HepG2 (cell line): ENCODE data around the gene SMARCE1. TPM values are rescaled to one million over a fixed set of nuclear protein-coding genes. Genes with fewer than 3 reads are reported as not detected.

Experiments
- ARID2 ChIP-seq: sonication (generic); formaldehyde crosslinking; IDR thresholded peaks from 2 replicates; pipeline ENCODE4 v1.8.1; 2022; ENCODE audit warnings: mild to moderate bottlenecking, missing genetic modification reagents, borderline replicate concordance
- GABPA ChIP-seq, 2 experiments: IDR thresholded peaks; 2 replicates each; pipeline ENCODE4 v1.6.1; 2011 to 2016; ENCODE audit warnings: low read depth in 2 of 2, low read length in 1 of 2, missing biosample characterization in 1 of 2, missing genetic modification characterization in 1 of 2
- GATAD1 ChIP-seq: IDR thresholded peaks from 2 replicates; pipeline ENCODE4 v1.6.1; 2016; ENCODE audit warnings: missing genetic modification reagents, missing compliant biosample characterization
- GRHL1 ChIP-seq: sonication (generic); formaldehyde crosslinking; conservative IDR thresholded peaks from 2 replicates; pipeline ENCODE4 v1.8.0; 2022; ENCODE audit warnings: missing genetic modification reagents
- NBN ChIP-seq: fragments of 450-650 bp; conservative IDR thresholded peaks from 2 replicates; pipeline ENCODE4 v1.6.1; 2017
- NCOA5 ChIP-seq: sonication (generic); formaldehyde crosslinking; IDR thresholded peaks from 2 replicates; pipeline ENCODE4 v1.4.0; 2020; ENCODE audit warnings: missing genetic modification reagents
- PBX2 ChIP-seq: IDR thresholded peaks from 2 replicates; pipeline ENCODE4 v1.6.1; 2016; ENCODE audit warnings: control low read depth
- PHF20 ChIP-seq: sonication (generic); formaldehyde crosslinking; IDR thresholded peaks from 2 replicates; pipeline ENCODE4 v1.5.0; 2020; ENCODE audit warnings: mild to moderate bottlenecking, missing genetic modification reagents
- PRPF4 ChIP-seq: fragments of 200-400 bp; formaldehyde crosslinking; IDR thresholded peaks from 2 replicates; pipeline ENCODE4 v1.6.1; 2016; ENCODE audit warnings: low read length, low read depth; ENCODE audit not compliant: poor library complexity, severe bottlenecking
- RFXAP ChIP-seq: sonication (generic); formaldehyde crosslinking; IDR thresholded peaks from 2 replicates; pipeline ENCODE4 v1.4.0; 2020; ENCODE audit warnings: missing genetic modification reagents, borderline replicate concordance
- SOX5 ChIP-seq: IDR thresholded peaks from 2 replicates; pipeline ENCODE4 v1.6.1; 2016; ENCODE audit warnings: borderline replicate concordance
- SYNCRIP ChIP-seq: fragments of 200-400 bp; formaldehyde crosslinking; IDR thresholded peaks from 2 replicates; pipeline ENCODE4 v1.6.1; 2018; ENCODE audit warnings: mild to moderate bottlenecking, low read depth, low read length; ENCODE audit not compliant: insufficient read depth
- ZBTB4 ChIP-seq: sonication (generic); formaldehyde crosslinking; IDR thresholded peaks from 2 replicates; pipeline ENCODE4 v1.4.0; 2020; ENCODE audit warnings: missing genetic modification reagents, mild to moderate bottlenecking, borderline replicate concordance
- ZFP36L2 ChIP-seq: sonication (generic); formaldehyde crosslinking; IDR thresholded peaks from 2 replicates; pipeline ENCODE4 v1.4.0; 2020; ENCODE audit warnings: missing genetic modification reagents
- ZNF18 ChIP-seq: sonication (generic); formaldehyde crosslinking; IDR thresholded peaks from 2 replicates; pipeline ENCODE4 v1.8.0; 2022; ENCODE audit warnings: mild to moderate bottlenecking, missing genetic modification reagents; ENCODE audit not compliant: insufficient replicate concordance
- ZNF260 ChIP-seq: sonication (generic); formaldehyde crosslinking; IDR thresholded peaks from 2 replicates; pipeline ENCODE4 v1.4.0; 2020; ENCODE audit warnings: missing genetic modification reagents, low read depth, mild to moderate bottlenecking, borderline replicate concordance
- ZNF34 ChIP-seq: sonication (generic); formaldehyde crosslinking; IDR thresholded peaks from 2 replicates; pipeline ENCODE4 v1.4.0; 2020; ENCODE audit warnings: mild to moderate bottlenecking, missing genetic modification reagents, borderline replicate concordance
- ZNF598 ChIP-seq: sonication (generic); formaldehyde crosslinking; IDR thresholded peaks from 2 replicates; pipeline ENCODE4 v1.5.1; 2020; ENCODE audit warnings: mild to moderate bottlenecking, missing genetic modification reagents, borderline replicate concordance
- ZNF652 ChIP-seq: IDR thresholded peaks from 2 replicates; pipeline ENCODE4 v1.6.1; 2016; ENCODE audit warnings: low read depth, borderline replicate concordance
- ZNF670 ChIP-seq: sonication (generic); formaldehyde crosslinking; IDR thresholded peaks from 2 replicates; pipeline ENCODE4 v1.8.0; 2022; ENCODE audit warnings: mild to moderate bottlenecking, missing genetic modification reagents, borderline replicate concordance
- polyA plus RNA-seq, 8 experiments: library from polyadenylated mRNA; depleted of rRNA in 3 of 8; stranded (reverse) in 7 of 8; unstranded in 1 of 8; fragments of >200 nt; fragmentation: Illumina TruSeq in 4 of 8; extraction: Trizol in 4 of 8; gene quantifications; 2 replicates each; pipeline versions ENCODE4 v1.2.1 to v1.2.3, GENCODE V29; 2011 to 2016; ENCODE audit warnings: low read depth in 4 of 8, missing spikeins in 1 of 8, mixed read lengths in 1 of 8; ENCODE audit not compliant: insufficient read depth in 1 of 8
- total RNA-seq, 5 experiments: library from RNA; depleted of rRNA; stranded (reverse); fragments of >200 nt; fragmentation: Illumina TruSeq; extraction: Trizol; gene quantifications; 2 replicates each; pipeline ENCODE4 v1.2.3, GENCODE V29; 2016; ENCODE audit warnings: low read depth in 1 of 5

The SMARCE1 gene
- total and polyA plus RNA-seq, 2 of the 13 experiments (the other 11 are each of a cell fraction or from before 2014, with no cell fraction given) = 43.5 to 127 TPM

- no peak for TF ChIP-seq SOX5 (CRISPR knock-in tag)
- no peak; the same call in 1 of the 2 replicates for TF ChIP-seq RFXAP (CRISPR knock-in tag)
- TF ChIP-seq GATAD1 = peak; percentile 77
- peak; percentile 57; the same call in 1 of the 2 replicates for TF ChIP-seq ZNF598
- no peak for TF ChIP-seq GRHL1 (CRISPR knock-in tag)
- no peak for TF ChIP-seq NCOA5 (CRISPR knock-in tag)
- TF ChIP-seq ZBTB4 (CRISPR knock-in tag) = no peak
- TF ChIP-seq ZNF652 = no peak
- peak; percentile 54; the same call in 1 of the 2 replicates for TF ChIP-seq PHF20
- TF ChIP-seq ZFP36L2 (CRISPR knock-in tag) = 0 out of 2 replicates have a peak, but pooled peaks have one; percentile 54
- no peak; the same call in 1 of the 2 replicates for TF ChIP-seq ZNF34 (CRISPR knock-in tag)
- no peak for TF ChIP-seq PRPF4
- peak; percentile 20; the same call in 1 of the 2 replicates for TF ChIP-seq ARID2 (CRISPR knock-in tag)
- TF ChIP-seq PBX2 (CRISPR knock-in tag) = no peak
- no peak for TF ChIP-seq SYNCRIP
- no peak for TF ChIP-seq GABPA (IDR thresholded peaks at IDR 0.05; ENCODE audit: low read depth, low read length)
- peak; percentile 49; the same call in 1 of the 2 replicates for TF ChIP-seq GABPA (CRISPR knock-in tag; IDR thresholded peaks at IDR 0.05; ENCODE audit: low read depth)
- no peak for TF ChIP-seq NBN
- no peak for TF ChIP-seq ZNF260 (CRISPR knock-in tag)
- peak; percentile 83 for TF ChIP-seq ZNF18
- no peak; the same call in 1 of the 2 replicates for TF ChIP-seq ZNF670 (CRISPR knock-in tag)
Measured at GRCh38 chr17:40647624-40648383, at the start of gene SMARCE1 (continued).
